Liver (tissue), 9 donors: ENCODE data around the gene PPID. TPM values are rescaled to one million over a fixed set of nuclear protein-coding genes. Genes with fewer than 3 reads are reported as not detected.
A peak's percentile ranks its signal among the peaks of the same experiment; 100 is the strongest.

Experiments used
- DNase-seq: peaks from one replicate; pipeline ENCODE4 v3.0.0-alpha.2; 2017; ENCODE audit warnings: low spot score
- H3K27ac ChIP-seq, 2 donors: one replicate each; pipeline ENCODE4 v1.7.0; 2013; ENCODE audit warnings: inconsistent platforms in 2 of 2, low read length in 2 of 2, control low read depth in 1 of 2, low read depth in 1 of 2, mild to moderate bottlenecking in 1 of 2
- H3K27me3 ChIP-seq, 4 donors: one replicate each; pipeline versions ENCODE4 v1.6.1 to v1.7.0; 2013; ENCODE audit warnings: low read length in 3 of 4, inconsistent platforms in 1 of 4, mild to moderate bottlenecking in 1 of 4, moderate library complexity in 1 of 4; ENCODE audit not compliant: control insufficient read depth in 4 of 4, insufficient read depth in 4 of 4
- H3K36me3 ChIP-seq, 4 donors: one replicate each; pipeline versions ENCODE4 v1.6.1 to v1.7.0; 2013; ENCODE audit warnings: low read length in 3 of 4, mild to moderate bottlenecking in 3 of 4, low read depth in 1 of 4, moderate library complexity in 1 of 4; ENCODE audit not compliant: control insufficient read depth in 4 of 4, insufficient read depth in 3 of 4
- H3K4me1 ChIP-seq, 4 donors: one replicate each; pipeline versions ENCODE4 v1.6.1 to v1.7.0; 2013; ENCODE audit warnings: low read length in 3 of 4, mild to moderate bottlenecking in 3 of 4, moderate library complexity in 1 of 4; ENCODE audit not compliant: control insufficient read depth in 4 of 4, insufficient read depth in 4 of 4
- H3K4me3 ChIP-seq, 3 donors: one replicate each; pipeline versions ENCODE4 v1.6.1 to v1.7.0; 2013; ENCODE audit warnings: low read length in 3 of 3, control low read depth in 1 of 3, low read depth in 1 of 3, mild to moderate bottlenecking in 1 of 3
- H3K9ac ChIP-seq, 2 donors: one replicate each; pipeline ENCODE4 v1.7.0; 2013; ENCODE audit warnings: low read length in 2 of 2, mild to moderate bottlenecking in 2 of 2, moderate library complexity in 2 of 2, control low read depth in 1 of 2, low read depth in 1 of 2
- H3K9me3 ChIP-seq, 4 donors: one replicate each; pipeline versions ENCODE4 v1.6.1 to v1.7.0; 2013; ENCODE audit warnings: low read length in 3 of 4; ENCODE audit not compliant: control insufficient read depth in 4 of 4
- ATF3 ChIP-seq: IDR thresholded peaks from 2 replicates; pipeline ENCODE4 v1.6.1; 2016; ENCODE audit warnings: antibody characterized with exemption
- EGR1 ChIP-seq, 2 donors: IDR thresholded peaks; 2 replicates each; pipeline ENCODE4 v1.6.1; 2016 to 2018; ENCODE audit warnings: antibody characterized with exemption in 2 of 2, low read depth in 2 of 2
- FOXA2 ChIP-seq: IDR thresholded peaks from 2 replicates; pipeline ENCODE4 v1.6.1; 2016; ENCODE audit warnings: antibody characterized with exemption
- GABPA ChIP-seq, 2 donors: IDR thresholded peaks in 1 of 2; conservative IDR thresholded peaks in 1 of 2; 2 replicates each; pipeline ENCODE4 v1.6.1; 2016; ENCODE audit warnings: antibody characterized with exemption in 2 of 2, mild to moderate bottlenecking in 1 of 2, moderate library complexity in 1 of 2
- HNF4A ChIP-seq, 2 donors: conservative IDR thresholded peaks; 2 replicates each; pipeline ENCODE4 v1.6.1; 2016; ENCODE audit warnings: antibody characterized with exemption in 2 of 2, mild to moderate bottlenecking in 2 of 2
- HNF4G ChIP-seq: IDR thresholded peaks from 2 replicates; pipeline ENCODE4 v1.6.1; 2016; ENCODE audit warnings: antibody characterized with exemption
- JUND ChIP-seq, 2 donors: IDR thresholded peaks; 2 replicates each; pipeline ENCODE4 v1.6.1; 2016; ENCODE audit warnings: antibody characterized with exemption in 2 of 2
- MAX ChIP-seq: IDR thresholded peaks from 2 replicates; pipeline ENCODE4 v1.6.1; 2016; ENCODE audit warnings: antibody characterized with exemption
- RAD21 ChIP-seq, 2 donors: IDR thresholded peaks; 2 replicates each; pipeline ENCODE4 v1.6.1; 2016; ENCODE audit warnings: antibody characterized with exemption in 2 of 2, mild to moderate bottlenecking in 2 of 2
- REST ChIP-seq: IDR thresholded peaks from 2 replicates; pipeline ENCODE4 v1.6.1; 2016; ENCODE audit warnings: antibody characterized with exemption, mild to moderate bottlenecking
- RXRA ChIP-seq, 2 donors: IDR thresholded peaks; 2 replicates each; pipeline ENCODE4 v1.6.1; 2017 to 2018; ENCODE audit warnings: antibody characterized with exemption in 2 of 2, mild to moderate bottlenecking in 1 of 2
- SP1 ChIP-seq: IDR thresholded peaks from 2 replicates; pipeline ENCODE4 v1.6.1; 2018; ENCODE audit warnings: antibody characterized with exemption, mild to moderate bottlenecking
- YY1 ChIP-seq: IDR thresholded peaks from 2 replicates; pipeline ENCODE4 v1.6.1; 2016; ENCODE audit warnings: antibody characterized with exemption, mild to moderate bottlenecking
- ZBTB33 ChIP-seq: IDR thresholded peaks from 2 replicates; pipeline ENCODE4 v1.6.1; 2016; ENCODE audit warnings: antibody characterized with exemption
- WGBS: extraction: QIAGEN DNeasy Blood & Tissue Kit; methylation state at CpG from one replicate; pipeline ENCODE4 v1.1.7; 2013; 5-methylcytosine and 5-hydroxymethylcytosine counted together
- polyA plus RNA-seq, 2 donors: library from polyadenylated mRNA; stranded (reverse) in 1 of 2; unstranded in 1 of 2; fragments of 200-250 nt in 1 of 2; fragments of >200 nt in 1 of 2; fragmentation: Nextera tagmentation in 1 of 2; extraction: Ambion mirVana in 1 of 2; gene quantifications; one replicate each; pipeline versions ENCODE4 v1.2.1 to v1.2.3, GENCODE V29; 2013 to 2015
- total RNA-seq, 2 donors: library from RNA; depleted of rRNA; stranded (reverse); fragments of >200 nt; gene quantifications; one replicate each; pipeline ENCODE4 v1.2.3, GENCODE V29; 2014
- TF ChIP-seq, protein P1 (sequence below): fragments of 150-350 bp; IDR thresholded peaks from 2 replicates; pipeline ENCODE4 v1.5.1; 2017; ENCODE audit warnings: improper control_type of control experiment, low read depth, low read length; ENCODE audit not compliant: missing input control
- donor health status: healthy.
- donor health status: healthy.
- donor health status: healthy.
- donor health status: healthy.
- donor health status: healthy.

PPID gene
- total and polyA plus RNA-seq, 4 donors: 14.8 to 53.6 (median 15.9) TPM

DNA sequence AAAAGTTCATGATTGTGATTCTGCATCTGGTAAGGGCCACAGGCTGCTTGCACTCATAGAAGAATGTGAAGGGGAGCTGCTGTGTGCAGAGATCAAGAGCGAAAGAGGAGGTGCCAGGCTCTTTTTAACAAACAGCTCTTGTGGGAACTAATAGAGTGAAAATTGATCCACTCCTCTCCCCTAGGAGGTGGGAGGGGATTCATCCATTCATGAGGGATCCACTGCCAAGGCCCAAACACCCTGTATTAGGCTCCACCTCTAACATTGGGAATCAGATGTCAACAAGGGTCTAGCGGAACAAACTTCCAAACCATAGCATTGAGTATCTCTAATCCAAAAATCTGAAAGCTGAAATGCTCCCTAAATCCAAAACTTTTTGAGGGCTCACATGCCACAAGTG is 16.4 kb upstream of the PPID start (continued):
- no peak for TF ChIP-seq RXRA (IDR thresholded peaks at IDR 0.05)

DNA sequence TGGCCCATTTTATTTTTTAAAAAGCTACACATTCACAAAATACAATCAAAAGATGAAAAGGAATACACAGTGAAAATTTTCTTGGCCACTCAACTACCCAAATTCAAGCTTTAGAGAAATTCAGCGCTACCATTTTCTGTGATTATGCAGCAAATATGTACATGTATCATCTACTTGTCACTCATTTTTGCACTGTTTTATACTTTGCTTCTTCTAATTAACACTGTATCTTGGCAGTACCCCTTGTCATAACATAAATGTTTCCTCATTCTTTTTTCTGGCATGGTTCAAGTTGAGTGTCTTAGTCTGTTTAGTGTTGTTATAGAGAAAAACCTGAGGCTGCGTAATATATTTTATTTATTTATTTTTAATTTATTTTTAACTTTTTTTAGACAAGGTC is 15.7 kb upstream of the PPID start:
- no peaks in the 10 kb centered on the region for H3K9me3 ChIP-seq
- no peaks in the 10 kb centered on the region for H3K36me3 ChIP-seq
- H3K27ac ChIP-seq: no peak overlapping the region
- no peaks in the 10 kb centered on the region for H3K27me3 ChIP-seq
- TF ChIP-seq, protein P1, sequence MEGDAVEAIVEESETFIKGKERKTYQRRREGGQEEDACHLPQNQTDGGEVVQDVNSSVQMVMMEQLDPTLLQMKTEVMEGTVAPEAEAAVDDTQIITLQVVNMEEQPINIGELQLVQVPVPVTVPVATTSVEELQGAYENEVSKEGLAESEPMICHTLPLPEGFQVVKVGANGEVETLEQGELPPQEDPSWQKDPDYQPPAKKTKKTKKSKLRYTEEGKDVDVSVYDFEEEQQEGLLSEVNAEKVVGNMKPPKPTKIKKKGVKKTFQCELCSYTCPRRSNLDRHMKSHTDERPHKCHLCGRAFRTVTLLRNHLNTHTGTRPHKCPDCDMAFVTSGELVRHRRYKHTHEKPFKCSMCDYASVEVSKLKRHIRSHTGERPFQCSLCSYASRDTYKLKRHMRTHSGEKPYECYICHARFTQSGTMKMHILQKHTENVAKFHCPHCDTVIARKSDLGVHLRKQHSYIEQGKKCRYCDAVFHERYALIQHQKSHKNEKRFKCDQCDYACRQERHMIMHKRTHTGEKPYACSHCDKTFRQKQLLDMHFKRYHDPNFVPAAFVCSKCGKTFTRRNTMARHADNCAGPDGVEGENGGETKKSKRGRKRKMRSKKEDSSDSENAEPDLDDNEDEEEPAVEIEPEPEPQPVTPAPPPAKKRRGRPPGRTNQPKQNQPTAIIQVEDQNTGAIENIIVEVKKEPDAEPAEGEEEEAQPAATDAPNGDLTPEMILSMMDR: no peak
- no peak for TF ChIP-seq ZBTB33
- no peak for TF ChIP-seq HNF4G
- no peak for TF ChIP-seq EGR1 (IDR thresholded peaks at IDR 0.05; ENCODE audit: low read depth in 2 of 2)
- no peak for TF ChIP-seq RXRA (IDR thresholded peaks at IDR 0.05)
- TF ChIP-seq RAD21 (IDR thresholded peaks at IDR 0.05): no peak
- no peak for TF ChIP-seq SP1
- TF ChIP-seq ATF3: no peak
- no peak for TF ChIP-seq REST
- no peak for TF ChIP-seq YY1
- H3K4me3 ChIP-seq: no peak overlapping the region
- WGBS: 96% methylated on average over 2 of the region's 2 CpGs
- no peak for DNase-seq
- H3K4me1 ChIP-seq: no peaks in the 10 kb centered on the region
- no peak overlapping the region for H3K9ac ChIP-seq

GRCh38 chr4:158729716-158730559 is 6.7 kb upstream of the PPID start:
- H3K9ac ChIP-seq: no peak overlapping the region
- peak; percentile 50 for DNase-seq
- TF ChIP-seq HNF4A (conservative IDR thresholded peaks at IDR 0.05) (peak; percentile 47 to 49), ATF3 (no peak), RXRA (IDR thresholded peaks at IDR 0.05) (peak in 1 of 2 donors; percentile 25), SP1 (no peak), RAD21 (IDR thresholded peaks at IDR 0.05) (peak; percentile 100), HNF4G (no peak), FOXA2 (no peak), JUND (IDR thresholded peaks at IDR 0.05) (no peak), GABPA (IDR thresholded peaks at IDR 0.05 in 1 of 2, conservative IDR thresholded peaks at IDR 0.05 in 1 of 2) (no peak), ZBTB33 (no peak), MAX (no peak)
- TF ChIP-seq, protein P1: peak; percentile 93

More at GRCh38 chr4:158729716-158730559, 6.7 kb upstream of the PPID start:
- WGBS: 21% methylated on average over 5 of the region's 5 CpGs
- no peak overlapping the region for H3K4me3 ChIP-seq
- H3K27me3 ChIP-seq: no peaks in the 10 kb centered on the region
- H3K9me3 ChIP-seq: no peaks in the 10 kb centered on the region
- no peak overlapping the region for H3K27ac ChIP-seq
- H3K4me1 ChIP-seq: no peaks in the 10 kb centered on the region
- H3K36me3 ChIP-seq: no peaks in the 10 kb centered on the region
